GM18907 (cell line): Measurements from ENCODE around the gene GABRB1.

Experiments
- ATAC-seq: cut with Tn5 transposase; IDR thresholded peaks from one replicate; pipeline ENCODE4 v1.9.1; 2021; ENCODE audit warnings: mild to moderate bottlenecking, moderate library complexity; ENCODE audit not compliant: unreplicated experiment

GABRB1 gene

GRCh38 chr4:47045261-47045660 lies 13.9 kb downstream of the GABRB1 start:
- ATAC-seq = no peak

GRCh38 chr4:47049347-47049746 lies 18.0 kb downstream of the GABRB1 start:
- no peak for ATAC-seq

DNA sequence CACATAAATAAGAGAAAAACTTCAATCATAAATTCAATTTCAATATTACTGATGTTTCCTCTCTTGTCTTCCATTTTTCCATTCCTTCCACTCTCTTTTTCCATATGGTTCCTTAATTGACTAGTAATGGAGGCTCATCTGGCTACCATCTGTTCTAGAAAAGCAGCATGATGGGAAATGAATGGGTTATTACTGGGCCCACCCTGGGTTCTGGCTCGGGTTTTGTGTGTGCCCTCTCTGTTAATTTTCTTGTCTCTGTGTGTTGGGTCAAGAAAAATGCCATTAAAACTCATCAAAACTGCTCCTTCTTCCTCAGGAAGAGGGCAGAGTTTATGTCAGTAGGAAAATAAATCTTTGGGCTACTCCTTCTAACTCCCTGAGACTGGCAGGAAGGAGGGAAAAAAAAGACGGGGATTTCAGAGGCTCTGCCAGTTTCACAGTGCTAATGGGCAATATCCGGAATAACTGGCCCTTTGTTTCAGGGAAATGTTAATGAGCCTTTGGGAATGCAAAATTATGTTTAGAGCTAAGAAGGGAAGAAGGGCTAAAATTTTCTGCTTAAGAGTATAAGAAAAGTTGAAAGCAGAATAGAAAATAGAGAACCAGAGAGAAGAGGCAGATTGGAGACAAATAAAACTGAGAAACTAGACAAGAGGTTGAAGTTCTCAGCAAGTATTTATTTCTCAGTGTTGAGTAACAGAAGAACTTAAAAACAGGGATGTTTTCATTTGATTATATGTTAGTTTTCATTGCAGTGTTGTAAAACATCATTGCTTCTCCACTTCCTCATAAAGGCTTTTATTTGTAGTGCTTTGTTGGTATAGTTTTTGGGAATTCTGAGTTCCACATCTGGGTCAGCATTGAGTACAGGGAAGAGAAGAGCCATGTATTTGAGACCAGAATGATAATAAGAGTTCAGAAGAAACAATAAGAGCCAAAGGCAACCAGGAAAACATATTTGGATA lies 19.7 kb downstream of the GABRB1 start:
- ATAC-seq = no peak

DNA sequence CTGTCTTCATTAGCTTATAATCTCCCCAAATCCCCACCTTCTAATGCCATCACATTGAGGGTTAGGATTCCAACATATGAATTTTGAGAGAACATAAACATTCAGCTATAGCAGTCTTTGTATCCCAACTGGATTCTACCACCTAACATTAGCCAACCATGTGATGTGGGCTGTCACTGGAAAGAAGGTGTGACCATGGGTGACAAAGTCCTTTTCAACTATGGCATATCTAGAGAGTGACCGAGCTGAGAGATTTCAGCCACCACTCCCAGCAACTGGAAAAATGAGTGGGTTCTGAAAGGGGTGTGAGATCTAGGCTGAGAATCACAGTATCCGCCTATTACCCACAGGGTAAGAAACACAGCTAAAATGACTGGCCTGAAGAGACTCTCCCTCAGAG lies 22.1 kb downstream of the GABRB1 start:
- ATAC-seq = no peak

DNA sequence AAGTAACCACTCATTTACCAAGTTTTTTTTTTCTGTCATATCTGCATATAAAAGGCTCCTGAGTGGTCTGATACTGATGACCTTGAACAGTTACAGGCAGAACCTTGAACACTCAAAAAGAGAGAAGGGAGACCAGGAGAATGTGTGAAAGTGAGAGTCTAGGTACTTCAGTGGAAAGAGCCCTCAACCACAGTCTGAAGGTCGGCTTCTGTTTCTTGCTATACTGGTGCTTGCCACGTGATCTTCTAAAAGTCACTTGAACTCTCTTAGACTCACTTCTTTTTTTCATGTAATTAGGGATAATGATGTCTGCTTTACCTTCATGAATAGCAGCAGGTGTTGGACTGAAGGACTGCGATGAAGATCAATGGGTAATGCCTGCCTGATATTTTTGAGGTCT lies 22.8 kb downstream of the GABRB1 start:
- ATAC-seq = no peak

GRCh38 chr4:47057991-47058390 lies 26.6 kb downstream of the GABRB1 start:
- ATAC-seq = no peak

DNA sequence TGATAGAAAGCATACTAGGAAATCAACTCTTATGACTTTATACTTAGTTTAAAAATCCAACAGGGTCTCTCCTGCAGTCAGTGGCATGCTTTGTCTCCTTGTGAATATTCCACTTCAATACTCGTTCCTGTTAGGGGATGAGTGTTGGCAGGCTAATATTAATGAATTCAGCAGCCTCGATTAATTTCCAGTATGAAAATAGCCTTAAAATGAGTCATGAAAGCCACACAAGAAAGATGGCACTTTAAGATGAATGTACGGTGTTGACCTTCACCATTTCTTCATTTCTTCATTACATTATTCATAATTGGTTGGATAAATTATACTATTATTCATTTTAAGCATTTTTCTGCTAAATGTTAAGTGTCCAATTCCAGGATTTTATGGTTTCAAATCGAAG lies 29.2 kb downstream of the GABRB1 start:
- ATAC-seq = no peak

GRCh38 chr4:47061435-47061834 lies 30.1 kb downstream of the GABRB1 start:
- ATAC-seq = no peak

DNA sequence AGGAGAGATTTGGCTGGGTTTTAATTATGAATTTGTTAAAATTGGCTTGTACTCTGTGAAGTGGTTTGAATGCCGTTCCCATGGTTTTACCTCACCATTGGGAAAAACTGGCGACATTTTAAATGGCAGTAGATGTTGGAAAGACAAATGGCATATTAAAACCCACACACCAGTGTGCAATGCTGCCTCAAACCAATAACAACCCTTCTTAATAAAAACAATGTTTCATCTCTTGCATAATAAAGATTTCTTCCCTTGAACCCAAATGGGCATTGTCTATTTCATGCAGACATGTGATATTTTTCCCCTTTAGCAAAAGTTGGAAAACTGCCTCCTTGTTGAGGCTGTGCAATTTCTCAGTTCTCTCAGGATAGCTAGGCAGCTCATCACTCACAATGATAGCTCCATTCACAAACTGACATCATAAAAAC lies 33.7 kb downstream of the GABRB1 start:
- ATAC-seq = no peak

DNA sequence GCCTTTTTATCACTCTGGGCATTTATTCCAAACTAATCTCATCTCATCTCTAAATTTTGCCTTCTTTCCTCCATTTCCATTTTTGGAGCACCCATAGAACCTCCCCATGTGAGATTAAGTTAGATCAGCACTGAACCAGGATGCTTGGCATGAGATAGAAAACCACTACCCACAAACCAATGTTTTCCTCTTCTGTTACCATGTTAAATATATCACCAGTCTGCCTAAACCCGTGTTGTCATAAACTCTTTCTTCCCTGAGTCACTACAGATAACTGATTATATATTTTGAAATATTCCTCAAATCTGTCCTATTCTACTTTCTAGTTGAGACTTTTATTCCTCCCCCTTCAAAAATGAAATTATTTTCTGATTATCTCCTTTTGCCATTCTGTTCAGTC lies 37.6 kb downstream of the GABRB1 start:
- no peak for ATAC-seq

DNA sequence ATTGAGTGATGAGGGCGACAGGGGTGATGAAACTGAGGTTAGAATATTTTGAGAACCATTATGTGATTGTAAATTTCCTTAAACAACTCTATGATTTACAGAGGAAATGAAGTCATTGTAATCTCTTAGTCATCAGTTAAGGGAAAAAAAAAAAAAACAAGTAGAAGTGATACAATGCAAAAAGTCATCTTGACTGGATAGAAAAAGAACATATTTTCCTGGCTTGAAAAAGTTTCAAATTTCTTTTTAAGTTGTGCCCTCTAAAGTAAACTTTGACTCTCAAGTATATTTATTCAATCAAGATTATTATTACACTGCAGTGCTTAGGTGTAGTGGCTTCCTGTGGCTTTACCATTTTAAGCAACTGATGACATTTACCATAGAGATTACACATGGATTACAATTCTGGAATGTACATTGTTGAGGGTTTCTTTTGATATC lies 40.6 kb downstream of the GABRB1 start:
- ATAC-seq = no peak

GRCh38 chr4:47073647-47074046 lies 42.3 kb downstream of the GABRB1 start:
- no peak for ATAC-seq

- no peak for ATAC-seq
Measured at GRCh38 chr4:47074816-47075215, 43.4 kb downstream of the GABRB1 start.

- ATAC-seq = no peak
Measured at GRCh38 chr4:47075262-47075661, 43.9 kb downstream of the GABRB1 start.

DNA sequence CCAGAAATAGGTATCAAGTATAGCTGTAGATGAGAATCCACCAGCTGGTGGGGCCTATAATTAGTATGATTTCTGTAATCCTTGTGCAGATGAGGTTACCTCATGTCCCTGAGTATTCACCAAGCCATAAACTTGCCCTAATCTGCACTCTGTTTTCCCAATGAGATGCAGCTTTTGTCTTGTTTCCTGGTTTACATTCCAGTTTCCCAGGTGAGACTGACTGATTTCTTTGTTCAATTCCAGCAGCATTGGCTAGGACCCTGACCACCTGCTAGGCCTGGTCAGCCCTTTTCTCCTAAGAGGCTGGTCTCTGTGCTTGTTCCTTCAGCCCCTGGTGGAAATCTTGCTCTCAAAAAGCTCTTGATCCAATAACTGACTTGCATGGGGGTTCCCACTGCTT lies 44.6 kb downstream of the GABRB1 start:
- ATAC-seq = no peak

- ATAC-seq = no peak
Measured at GRCh38 chr4:47084111-47084510, 52.7 kb downstream of the GABRB1 start.

DNA sequence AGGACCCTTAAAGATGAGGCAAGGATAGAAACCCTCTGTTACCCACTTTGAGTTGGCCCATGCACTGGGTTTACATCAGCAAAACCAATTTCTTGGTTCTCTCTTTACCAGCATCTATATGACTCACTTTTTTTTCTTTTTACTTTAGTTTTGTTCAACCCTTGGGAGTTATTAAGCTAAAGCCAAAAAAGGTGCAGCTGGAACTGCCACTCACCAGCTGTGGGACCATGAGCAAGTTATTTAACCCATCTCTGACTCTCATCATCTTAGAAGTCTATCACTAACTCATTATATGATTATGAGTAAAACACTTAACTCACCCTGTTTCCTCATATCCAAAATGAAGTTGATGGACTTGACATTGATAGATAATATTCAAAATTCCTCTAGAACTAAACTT lies 53.4 kb downstream of the GABRB1 start:
- no peak for ATAC-seq

DNA sequence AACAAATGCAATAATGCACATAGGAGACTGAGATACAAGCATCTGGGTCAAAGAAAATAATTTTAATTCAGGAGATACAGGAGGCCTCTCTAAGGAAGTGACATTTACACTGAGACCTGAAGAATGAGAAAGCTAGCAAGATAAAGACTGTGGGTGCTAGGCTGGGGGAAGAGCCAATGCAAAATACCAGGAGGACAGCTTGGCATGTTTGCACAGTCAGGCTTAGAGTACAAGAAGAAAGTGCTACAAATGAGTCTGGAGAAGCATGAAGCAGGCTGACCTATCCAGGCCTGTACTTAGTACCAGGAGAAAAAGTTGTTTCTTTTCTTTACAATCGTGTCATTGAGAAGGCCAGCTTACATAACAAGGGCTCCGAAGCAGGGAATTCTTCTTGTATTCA lies 56.9 kb downstream of the GABRB1 start:
- no peak for ATAC-seq

DNA sequence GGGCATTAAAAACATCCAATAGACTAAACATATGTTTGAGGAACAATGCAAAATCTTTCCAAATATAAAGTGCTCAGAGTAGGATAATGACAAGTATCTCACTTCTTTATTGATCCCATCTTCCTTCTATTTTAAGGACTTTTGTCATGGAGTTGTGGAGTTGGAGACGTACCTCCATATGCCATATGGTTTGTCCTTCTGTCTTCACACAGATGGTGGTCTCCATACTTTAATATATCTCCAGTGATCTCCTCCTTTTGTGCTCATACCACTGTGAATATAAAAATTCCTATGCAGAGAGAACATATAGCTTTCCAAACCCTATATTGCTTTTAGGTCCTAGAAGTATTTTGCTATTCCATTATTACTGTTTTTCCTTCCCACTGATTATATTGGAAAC lies 64.5 kb downstream of the GABRB1 start:
- ATAC-seq = no peak

GRCh38 chr4:47101453-47101852 lies 70.1 kb downstream of the GABRB1 start:
- no peak for ATAC-seq

GRCh38 chr4:47104986-47105385 lies 73.6 kb downstream of the GABRB1 start:
- no peak for ATAC-seq

- no peak for ATAC-seq
Measured at GRCh38 chr4:47106561-47106960, 75.2 kb downstream of the GABRB1 start.

- no peak for ATAC-seq
Measured at GRCh38 chr4:47109379-47109778, 78.0 kb downstream of the GABRB1 start.
